Measurements from ENCODE around the gene DUOX1.
A peak's percentile ranks its signal among the peaks of the same experiment; 100 is the strongest.

The DUOX1 gene

GRCh38 chr15:45143946-45144345 lies 14.2 kb downstream of the DUOX1 start:
- DNase-seq: no peak

DNA sequence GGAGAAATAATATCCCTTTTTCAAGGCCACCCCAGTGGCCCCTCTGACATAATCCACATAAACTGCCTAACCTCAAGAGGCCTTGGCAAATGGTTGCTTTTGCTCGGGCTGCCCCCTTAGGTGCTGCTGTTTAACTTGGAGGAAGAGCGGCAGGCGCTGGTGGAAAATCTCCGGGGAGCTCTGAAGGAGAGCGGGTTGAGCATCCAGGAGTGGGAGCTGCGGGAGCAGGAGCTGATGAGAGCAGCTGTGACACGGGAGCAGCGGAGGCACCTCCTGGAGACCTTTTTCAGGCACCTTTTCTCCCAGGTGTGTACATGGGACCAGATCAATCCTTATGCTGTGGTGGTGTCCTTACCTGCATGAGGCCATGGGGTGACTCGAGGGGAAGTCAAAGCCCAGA lies 15.0 kb downstream of the DUOX1 start:
- DNase-seq: no peak

DNA sequence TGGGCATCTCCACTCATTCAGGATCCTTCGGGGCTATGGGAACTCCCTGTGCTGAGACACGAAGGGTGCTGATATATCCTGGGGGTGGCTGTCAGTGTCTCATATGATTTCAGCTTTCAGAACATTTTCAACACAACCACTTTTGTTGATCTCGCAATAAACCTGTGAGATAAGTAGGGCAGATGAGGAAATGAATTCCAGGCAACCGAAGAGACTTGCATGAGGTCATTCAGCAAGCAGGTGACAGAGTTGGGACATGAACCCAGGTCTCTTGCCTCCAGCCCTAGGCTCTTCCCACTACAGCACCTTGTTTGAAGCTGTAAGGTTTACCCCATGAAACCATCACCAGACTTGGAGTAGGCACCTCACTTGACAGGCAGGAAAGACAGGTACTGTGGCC lies 16.6 kb downstream of the DUOX1 start:
- no peak for DNase-seq

DNA sequence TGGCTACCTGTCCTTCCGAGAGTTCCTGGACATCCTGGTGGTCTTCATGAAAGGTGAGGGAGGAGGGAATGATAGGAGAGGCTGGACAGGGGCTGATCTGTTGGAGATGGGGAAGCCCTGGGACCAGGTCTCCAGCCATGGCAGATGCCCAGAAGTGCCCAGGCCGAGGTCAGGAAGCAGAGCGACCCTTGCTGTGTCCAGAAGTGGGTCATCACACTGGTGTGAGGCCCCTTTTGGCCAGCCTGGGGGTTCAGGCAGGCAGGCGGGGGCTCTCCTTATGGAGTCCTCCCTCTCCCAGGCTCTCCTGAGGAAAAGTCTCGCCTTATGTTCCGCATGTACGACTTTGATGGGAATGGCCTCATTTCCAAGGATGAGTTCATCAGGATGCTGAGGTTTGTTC lies 17.8 kb downstream of the DUOX1 start:
- no peak for DNase-seq

DNA sequence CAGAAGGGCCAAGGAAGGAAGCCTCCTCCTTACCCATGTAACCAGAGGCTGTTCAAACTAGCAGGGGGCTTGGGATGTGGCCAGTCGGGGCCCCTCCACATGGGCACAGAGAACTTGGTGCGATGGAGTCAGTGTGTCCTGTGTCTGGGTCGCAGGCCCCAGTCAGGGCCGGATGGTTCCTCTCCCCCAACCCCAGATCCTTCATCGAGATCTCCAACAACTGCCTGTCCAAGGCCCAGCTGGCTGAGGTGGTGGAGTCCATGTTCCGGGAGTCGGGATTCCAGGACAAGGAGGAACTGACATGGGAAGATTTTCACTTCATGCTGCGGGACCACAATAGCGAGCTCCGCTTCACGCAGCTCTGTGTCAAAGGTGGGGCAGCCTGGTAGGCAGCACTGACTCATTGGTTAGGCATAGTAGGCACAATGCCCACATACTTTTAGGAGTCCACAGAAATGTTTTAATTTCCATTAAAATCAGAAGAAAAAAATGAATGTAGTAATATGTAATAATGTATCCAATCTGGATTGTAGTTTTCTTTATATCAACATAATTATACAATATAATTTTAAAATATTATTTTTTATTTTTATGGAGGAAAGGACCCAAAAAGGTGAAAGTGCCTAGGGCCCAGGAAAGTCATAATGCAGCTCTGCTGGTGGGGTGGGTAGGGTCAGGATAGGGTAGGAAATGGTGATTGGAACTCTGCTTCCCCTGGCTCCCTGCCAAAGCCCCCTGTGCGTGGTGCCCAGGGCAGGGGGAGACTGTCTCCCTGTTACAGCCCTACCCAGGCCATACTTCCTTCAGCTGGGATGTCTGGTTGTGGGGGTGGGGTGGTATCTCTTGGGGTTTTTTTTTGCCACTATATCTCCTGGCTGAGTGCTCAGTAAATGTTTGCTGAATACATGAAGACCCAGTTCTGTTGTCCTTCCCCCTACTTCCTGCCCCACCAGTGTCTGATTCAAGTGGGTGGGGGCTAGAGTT lies 18.6 kb downstream of the DUOX1 start:
- DNase-seq: no peak

DNA sequence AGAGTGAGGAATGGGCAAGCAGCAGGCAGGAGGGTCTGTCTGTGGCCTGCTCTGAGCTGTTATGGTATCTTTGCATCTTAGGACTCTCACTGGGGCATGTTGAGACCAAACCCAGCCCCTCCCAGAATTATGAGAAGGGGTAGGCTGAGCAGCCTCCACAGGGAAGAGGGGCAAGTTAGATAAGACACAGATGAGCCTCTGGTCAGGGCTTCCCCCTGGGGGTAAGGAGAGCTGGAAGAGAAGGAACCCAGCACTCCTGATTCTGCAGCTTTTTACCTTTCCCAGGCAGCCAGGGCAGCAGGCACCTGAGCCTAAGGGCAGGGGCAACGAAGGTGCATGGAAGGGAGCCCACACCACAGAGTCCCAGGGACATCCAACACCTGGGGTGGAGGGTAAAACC lies 19.3 kb downstream of the DUOX1 start:
- DNase-seq: no peak

GRCh38 chr15:45150481-45150880 lies 20.7 kb downstream of the DUOX1 start:
- no peak for DNase-seq

DNA sequence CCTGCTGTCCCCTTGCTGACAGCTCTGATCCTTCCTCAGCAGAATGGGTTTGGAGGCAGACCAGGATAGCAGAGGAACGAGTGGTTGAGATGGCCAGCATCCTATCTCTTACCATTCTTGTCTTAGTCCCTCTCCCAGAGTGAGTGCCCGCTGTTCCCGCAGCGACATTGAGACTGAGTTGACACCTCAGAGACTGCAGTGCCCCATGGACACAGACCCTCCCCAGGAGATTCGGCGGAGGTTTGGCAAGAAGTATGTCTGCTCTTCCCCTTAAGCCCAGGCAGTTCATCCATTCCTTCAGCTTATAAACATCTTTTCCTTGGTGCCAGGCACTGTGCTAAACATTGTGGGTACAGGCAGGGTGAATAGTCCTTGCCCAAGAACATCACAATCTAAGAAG lies 21.2 kb downstream of the DUOX1 start:
- no peak for DNase-seq

DNA sequence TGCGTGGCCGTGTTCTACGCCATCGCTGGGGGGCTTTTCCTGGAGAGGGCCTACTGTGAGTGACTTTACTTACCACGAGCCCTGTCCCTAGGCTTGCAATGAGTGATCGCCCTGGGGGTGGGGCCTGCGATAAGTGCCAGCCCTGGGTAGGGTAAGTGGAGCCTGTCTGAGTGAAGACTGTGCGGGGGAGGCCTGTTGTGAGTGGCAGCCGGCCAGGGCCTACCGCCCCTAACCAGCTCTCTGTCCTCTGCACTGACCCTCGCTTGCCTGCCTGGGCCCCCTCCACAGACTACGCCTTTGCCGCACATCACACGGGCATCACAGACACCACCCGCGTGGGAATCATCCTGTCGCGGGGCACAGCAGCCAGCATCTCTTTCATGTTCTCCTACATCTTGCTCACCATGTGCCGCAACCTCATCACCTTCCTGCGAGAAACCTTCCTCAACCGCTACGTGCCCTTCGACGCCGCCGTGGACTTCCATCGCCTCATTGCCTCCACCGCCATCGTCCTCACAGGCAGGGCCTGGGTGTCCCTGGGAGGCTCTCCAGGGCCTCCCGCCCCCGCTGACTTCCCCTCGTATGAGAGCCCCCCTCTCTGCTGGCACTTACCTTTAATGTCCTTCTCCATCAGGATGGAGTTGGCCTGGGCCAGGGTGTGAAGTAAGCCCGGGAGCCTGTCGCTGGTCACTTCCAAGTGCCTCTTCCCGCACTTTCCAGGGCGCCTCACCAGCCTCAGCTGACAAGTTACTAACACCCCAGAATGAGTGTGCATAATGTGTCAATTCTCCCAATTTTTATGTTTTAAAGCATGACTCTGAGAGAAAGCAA lies 22.4 kb downstream of the DUOX1 start:
- DNase-seq: no peak

DNA sequence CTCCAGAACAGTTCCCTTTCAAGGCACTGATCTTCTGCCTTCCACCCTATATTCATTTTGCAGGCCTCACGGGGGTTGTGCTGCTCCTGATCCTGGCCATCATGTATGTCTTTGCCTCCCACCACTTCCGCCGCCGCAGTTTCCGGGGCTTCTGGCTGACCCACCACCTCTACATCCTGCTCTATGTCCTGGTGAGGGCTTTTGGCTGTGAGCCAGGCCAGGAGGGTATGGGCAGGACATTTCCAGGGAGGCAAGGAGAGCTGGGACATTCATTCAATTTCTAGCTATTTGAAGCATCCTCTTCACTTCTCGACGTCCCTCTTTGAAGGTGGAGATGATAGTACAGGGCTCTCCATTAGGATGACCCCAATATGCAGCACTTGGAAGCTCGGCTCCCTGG lies 25.9 kb downstream of the DUOX1 start:
- no peak for DNase-seq

GRCh38 chr15:45156744-45157455 lies 27.1 kb downstream of the DUOX1 start:
- no peak for DNase-seq

GRCh38 chr15:45157974-45158373 lies 28.2 kb downstream of the DUOX1 start:
- DNase-seq: no peak

GRCh38 chr15:45161666-45162065 lies 31.9 kb downstream of the DUOX1 start:
- no peak for DNase-seq

DNA sequence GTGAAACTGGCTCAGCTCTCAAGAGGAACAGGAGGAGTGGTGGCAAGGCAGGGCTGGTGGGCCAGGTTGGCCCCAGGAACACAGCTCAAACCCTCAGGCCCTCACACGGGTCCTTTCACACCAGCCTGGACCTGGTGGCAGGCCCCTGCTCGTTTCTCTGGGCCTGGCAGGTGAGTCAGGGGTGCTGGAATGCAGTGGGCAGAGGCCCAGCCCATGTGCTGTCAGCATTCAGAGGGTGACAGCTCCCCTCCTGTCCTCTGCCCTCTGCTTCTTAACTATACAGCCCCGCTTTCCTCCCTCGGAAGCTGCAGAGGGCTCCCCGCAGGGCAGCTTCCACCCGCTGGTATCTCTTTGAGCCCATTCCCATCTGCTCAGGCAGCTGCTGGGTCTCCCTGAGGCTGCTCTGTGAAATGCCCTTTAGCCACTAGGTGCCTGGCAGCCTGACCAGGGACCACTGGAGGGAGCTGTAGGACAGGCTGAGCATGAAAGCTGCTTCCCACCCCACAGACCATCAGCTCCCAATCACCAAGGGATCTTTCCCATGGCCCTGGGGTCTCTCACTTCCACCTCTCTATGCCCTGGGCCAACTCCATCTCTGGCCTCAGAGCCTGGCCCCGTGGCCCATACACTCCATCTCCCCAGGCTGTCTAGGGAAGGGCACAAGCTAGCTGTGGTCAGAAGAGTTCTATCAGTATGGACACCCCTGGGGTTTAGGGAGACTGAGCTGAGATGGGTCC lies 33.1 kb downstream of the DUOX1 start:
- peak; percentile 66 for DNase-seq

- DNase-seq: no peak
Observed at GRCh38 chr15:45163508-45163856, 33.7 kb downstream of the DUOX1 start.

GRCh38 chr15:45164914-45165313 lies 35.1 kb downstream of the DUOX1 start:
- DNase-seq: no peak

GRCh38 chr15:45165536-45165935 lies 35.7 kb downstream of the DUOX1 start:
- DNase-seq: no peak

- DNase-seq: peak; percentile 87
Observed at GRCh38 chr15:45166834-45167630, 37.2 kb downstream of the DUOX1 start.

DNA sequence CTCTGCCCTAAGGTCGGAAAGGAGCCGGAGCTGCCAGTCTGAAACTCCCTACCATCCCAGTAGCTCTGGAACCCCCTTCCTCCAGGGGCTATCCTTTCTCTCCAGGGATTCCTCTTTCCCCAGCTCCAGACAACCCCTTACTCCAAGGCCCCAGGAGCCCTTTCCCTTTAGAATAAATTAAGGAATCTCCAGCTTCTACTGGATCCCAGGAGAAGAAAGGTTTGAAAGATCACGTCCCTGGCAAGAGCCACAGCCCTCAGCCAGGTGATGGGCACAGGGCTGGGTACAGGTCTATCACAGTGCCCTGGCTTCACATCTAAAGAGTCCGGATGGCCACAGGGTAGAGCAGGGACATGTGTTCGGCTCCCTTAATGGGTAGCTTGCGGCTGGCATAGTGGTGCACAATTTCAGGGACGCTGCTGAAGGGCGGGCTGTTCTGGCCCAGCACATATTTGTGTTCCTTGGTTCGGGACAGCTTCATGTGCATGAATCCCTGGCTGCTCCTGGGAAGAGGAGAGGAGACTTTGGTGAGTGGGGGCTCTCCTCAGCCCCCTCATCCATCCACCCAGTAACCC lies 37.9 kb downstream of the DUOX1 start:
- DNase-seq: peak; percentile 29

DNA sequence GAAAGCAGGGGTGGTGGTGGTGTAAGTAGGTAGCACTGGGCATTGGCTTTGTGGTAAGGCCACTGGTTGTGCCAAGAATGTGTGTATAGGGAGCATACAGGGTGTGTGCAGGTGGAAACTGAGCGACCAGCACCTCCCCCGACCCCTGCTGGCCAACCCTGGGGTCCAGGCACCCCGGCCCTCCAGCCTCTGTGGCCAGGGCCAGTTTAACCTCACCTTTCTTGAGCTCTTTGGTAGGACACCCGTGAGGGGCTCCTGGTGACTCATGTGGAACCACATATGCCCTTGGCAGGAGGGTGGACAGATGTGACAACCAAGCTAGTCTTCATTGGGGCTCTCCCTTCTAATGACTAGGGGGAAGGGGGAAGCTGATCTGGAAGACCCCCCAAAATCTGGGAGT lies 38.5 kb downstream of the DUOX1 start:
- DNase-seq: no peak

All from right kidney (tissue), 1 donor.